OCI-LY1 (cell line): ENCODE measurements around the gene AXDND1.

ENCODE experiments used
- H2AFZ ChIP-seq: fragments of 200-600 bp; sonication (generic), shearing (Covaris generic); 2 replicates; pipeline ENCODE4 v1.6.0; 2014; ENCODE audit warnings: antibody characterized with exemption, mild to moderate bottlenecking, low read length
- H3F3A ChIP-seq: fragments of 200-600 bp; sonication (generic), shearing (Covaris generic); 2 replicates; pipeline ENCODE4 v1.6.0; 2014; ENCODE audit warnings: mild to moderate bottlenecking, antibody characterized with exemption, low read length, moderate library complexity; ENCODE audit not compliant: insufficient read depth
- H3K27ac ChIP-seq: fragments of 200-600 bp; sonication (generic); 2 replicates; pipeline ENCODE4 v1.5.1; 2014; ENCODE audit warnings: low read length, mixed run types, mild to moderate bottlenecking, low read depth; ENCODE audit not compliant: poor library complexity, severe bottlenecking
- H3K27me3 ChIP-seq: fragments of 200-600 bp; sonication (generic); 2 replicates; pipeline ENCODE4 v1.6.0; 2014; ENCODE audit warnings: antibody characterized with exemption, mild to moderate bottlenecking, low read length, moderate library complexity; ENCODE audit not compliant: insufficient read depth
- H3K36me3 ChIP-seq: fragments of 200-600 bp; sonication (generic); 2 replicates; pipeline ENCODE4 v1.6.1; 2014; ENCODE audit warnings: mild to moderate bottlenecking, antibody characterized with exemption, low read length, moderate library complexity, mixed read lengths; ENCODE audit not compliant: insufficient read depth
- H3K4me1 ChIP-seq: fragments of 200-600 bp; sonication (generic); 2 replicates; pipeline ENCODE4 v1.5.1; 2014; ENCODE audit warnings: mild to moderate bottlenecking, low read length, moderate library complexity; ENCODE audit not compliant: insufficient read depth, severe bottlenecking
- H3K4me2 ChIP-seq: fragments of 200-600 bp; sonication (generic), shearing (Covaris generic); 2 replicates; pipeline ENCODE4 v1.6.1; 2014; ENCODE audit warnings: low read length
- H3K4me3 ChIP-seq: fragments of 200-600 bp; sonication (generic); 2 replicates; pipeline ENCODE4 v1.5.1; 2014; ENCODE audit warnings: low read length, low read depth, mild to moderate bottlenecking, mixed read lengths; ENCODE audit not compliant: poor library complexity, severe bottlenecking
- H3K79me2 ChIP-seq: fragments of 200-600 bp; shearing (Covaris generic); 2 replicates; pipeline ENCODE4 v1.6.1; 2016; ENCODE audit warnings: mixed run types, low read length, mixed read lengths; ENCODE audit not compliant: insufficient read depth
- H3K9ac ChIP-seq: fragments of 200-600 bp; sonication (generic), shearing (Covaris generic); 2 replicates; pipeline ENCODE4 v1.6.1; 2014; ENCODE audit warnings: mild to moderate bottlenecking, low read length, mixed read lengths
- H3K9me2 ChIP-seq: fragments of 200-600 bp; sonication (generic), shearing (Covaris generic); 2 replicates; pipeline ENCODE4 v1.6.1; 2014; ENCODE audit warnings: low read depth, mild to moderate bottlenecking, low read length, mixed read lengths
- H3K9me3 ChIP-seq: fragments of 200-600 bp; shearing (Covaris generic); 2 replicates; pipeline ENCODE4 v1.6.1; 2014; ENCODE audit warnings: low read length, mixed read lengths
- H4K20me1 ChIP-seq: fragments of 200-600 bp; sonication (generic), shearing (Covaris generic); 2 replicates; pipeline ENCODE4 v1.6.0; 2016; ENCODE audit warnings: mild to moderate bottlenecking, low read length; ENCODE audit not compliant: insufficient read depth
- CTCF ChIP-seq: fragments of 200-600 bp; sonication (generic), shearing (Covaris generic); IDR thresholded peaks from 2 replicates; pipeline ENCODE4 v1.5.1; 2017; ENCODE audit warnings: mild to moderate bottlenecking, antibody characterized with exemption, low read length, moderate library complexity, mixed read lengths
- EZH2 ChIP-seq: fragments of 200-600 bp; sonication (generic), shearing (Covaris generic); IDR thresholded peaks from 2 replicates; pipeline ENCODE4 v1.8.0; 2017; ENCODE audit warnings: borderline replicate concordance, mixed run types, mild to moderate bottlenecking, antibody characterized with exemption, low read length, moderate library complexity, mixed read lengths

AXDND1 gene

GRCh38 chr1:179545321-179545720, 179.6 kb downstream of the AXDND1 start:
- Histone ChIP-seq H3K27ac (no peak overlapping the region), H4K20me1 (no peaks in the 10 kb centered on the region), H3K36me3 (no peaks in the 10 kb centered on the region), H3K9me2 (no peaks in the 10 kb centered on the region), H3K27me3 (no peaks in the 10 kb centered on the region), H3K9ac (no peak overlapping the region), H3K9me3 (no peaks in the 10 kb centered on the region), H3K4me3 (no peak overlapping the region), H2AFZ (no peak overlapping the region), H3K4me2 (no peak overlapping the region), H3K4me1 (no peaks in the 10 kb centered on the region), H3K79me2 (no peaks in the 10 kb centered on the region), H3F3A (no peaks in the 10 kb centered on the region)
- no peak for TF ChIP-seq EZH2
- TF ChIP-seq CTCF, result no peak

DNA sequence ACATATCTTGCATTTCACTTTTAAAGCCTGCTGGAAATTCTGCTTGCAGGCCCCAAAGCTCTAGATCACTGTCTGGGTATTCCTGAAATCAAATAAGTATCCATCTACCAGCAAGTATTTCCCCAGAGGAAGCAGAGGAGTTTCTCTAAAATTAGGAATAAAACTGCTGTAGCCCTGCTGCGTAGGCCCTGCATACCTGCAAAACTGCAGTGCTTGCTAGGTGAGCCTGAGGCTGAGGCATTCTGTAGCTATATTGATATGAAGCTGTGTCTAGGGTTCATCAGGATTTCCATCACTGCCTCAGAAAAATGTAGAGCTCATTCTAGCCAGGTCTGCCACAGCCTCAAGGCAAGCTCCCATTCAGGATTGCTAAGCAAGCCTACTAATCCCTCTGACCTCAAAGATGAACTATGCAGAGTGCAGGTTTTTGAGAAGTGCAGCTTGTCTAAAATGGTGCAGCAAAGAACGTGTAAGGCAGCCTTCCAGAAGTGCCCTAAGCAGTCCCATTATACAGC, 181.3 kb downstream of the AXDND1 start:
- Histone ChIP-seq H3K9ac (no peak overlapping the region), H3K4me3 (no peak overlapping the region), H4K20me1 (no peaks in the 10 kb centered on the region), H3K36me3 (no peaks in the 10 kb centered on the region), H3K9me2 (no peaks in the 10 kb centered on the region), H3K4me2 (no peak overlapping the region), H2AFZ (no peak overlapping the region), H3K9me3 (no peaks in the 10 kb centered on the region), H3F3A (no peaks in the 10 kb centered on the region), H3K27me3 (no peaks in the 10 kb centered on the region), H3K79me2 (no peaks in the 10 kb centered on the region), H3K27ac (no peak overlapping the region), H3K4me1 (no peaks in the 10 kb centered on the region)
- TF ChIP-seq CTCF (no peak), EZH2 (no peak)

DNA sequence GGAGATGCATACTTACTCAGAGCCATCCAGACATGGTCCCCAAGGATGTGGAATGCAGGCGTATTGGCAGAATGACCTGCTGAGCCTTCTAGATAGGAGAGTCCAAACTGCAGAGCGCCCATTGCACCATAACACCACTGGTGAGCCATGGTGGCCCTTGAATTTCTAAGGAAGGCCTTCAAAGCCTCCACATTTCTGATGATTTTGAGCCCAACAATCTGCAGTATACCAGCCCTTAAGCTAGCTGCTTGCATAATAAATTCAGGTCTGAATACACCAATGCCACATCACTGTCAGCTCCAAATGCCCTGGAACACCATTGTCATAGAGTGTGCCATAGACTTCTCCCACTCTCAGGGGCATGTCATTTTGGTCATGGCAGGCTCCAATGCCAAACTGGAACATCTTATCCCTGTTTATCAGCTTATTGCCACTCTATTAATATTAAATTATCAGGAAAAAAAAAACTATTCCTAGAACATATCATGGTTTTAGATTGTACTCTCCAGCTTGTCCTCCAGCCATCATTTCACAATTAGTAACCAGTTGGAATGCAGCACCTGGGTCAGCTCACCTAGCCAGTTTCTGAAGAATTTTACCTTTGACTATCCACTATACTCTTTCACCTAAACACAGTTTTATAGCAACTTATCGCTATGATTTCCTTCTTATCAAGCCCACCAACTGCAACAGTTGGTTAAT, 183.0 kb downstream of the AXDND1 start:
- Histone ChIP-seq H3K4me1 (no peaks in the 10 kb centered on the region), H3K9me3 (no peaks in the 10 kb centered on the region), H3K4me2 (no peak overlapping the region), H3K9ac (no peak overlapping the region), H3K27ac (no peak overlapping the region), H3K27me3 (no peaks in the 10 kb centered on the region), H3K4me3 (no peak overlapping the region), H3K9me2 (no peaks in the 10 kb centered on the region), H2AFZ (no peak overlapping the region), H3K79me2 (no peaks in the 10 kb centered on the region), H3K36me3 (no peaks in the 10 kb centered on the region), H4K20me1 (no peaks in the 10 kb centered on the region), H3F3A (no peaks in the 10 kb centered on the region)
- no peak for TF ChIP-seq EZH2
- TF ChIP-seq CTCF, result no peak
